Measurements from ENCODE around the gene CNTN4.

CNTN4 gene

DNA sequence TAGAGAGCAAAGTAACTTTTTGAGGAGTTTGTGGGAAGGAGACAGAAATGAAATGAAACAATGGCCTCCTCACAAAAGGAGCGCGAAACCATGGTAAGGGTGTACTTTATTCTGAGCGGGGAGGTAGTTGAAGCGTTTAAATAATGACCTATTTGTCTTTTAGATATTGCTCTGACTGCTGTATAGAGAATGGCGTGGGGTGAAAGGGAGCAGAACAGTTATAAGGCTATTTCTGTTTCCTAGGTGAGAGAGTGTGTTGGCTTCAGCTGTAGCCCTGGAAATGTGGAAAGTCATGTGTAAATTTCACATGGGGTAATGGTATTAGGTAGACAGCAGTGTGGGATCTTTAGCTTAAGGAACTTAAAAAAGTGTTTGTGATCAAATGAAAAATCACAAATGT is 54.9 kb downstream of the CNTN4 start:
- DNase-seq = no peak

DNA sequence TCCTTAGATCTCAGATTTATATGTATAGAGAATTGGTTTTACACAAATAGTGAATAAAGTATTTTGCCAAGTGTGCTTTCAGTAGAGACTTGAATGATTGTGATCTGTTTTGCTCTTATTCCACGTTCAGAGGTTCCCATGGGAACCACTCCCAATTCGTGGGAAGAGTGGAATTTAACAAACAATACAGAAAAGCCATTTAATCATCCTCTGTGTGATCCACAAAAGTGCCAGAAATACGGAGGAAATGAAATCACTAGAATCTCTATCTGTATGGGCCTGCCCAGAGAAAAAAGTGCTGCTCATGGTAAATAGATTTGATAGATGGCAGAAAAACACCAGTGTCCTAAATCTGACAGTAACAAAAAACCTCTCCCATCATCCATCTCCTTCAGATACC is 56.0 kb downstream of the CNTN4 start:
- DNase-seq = no peak

DNA sequence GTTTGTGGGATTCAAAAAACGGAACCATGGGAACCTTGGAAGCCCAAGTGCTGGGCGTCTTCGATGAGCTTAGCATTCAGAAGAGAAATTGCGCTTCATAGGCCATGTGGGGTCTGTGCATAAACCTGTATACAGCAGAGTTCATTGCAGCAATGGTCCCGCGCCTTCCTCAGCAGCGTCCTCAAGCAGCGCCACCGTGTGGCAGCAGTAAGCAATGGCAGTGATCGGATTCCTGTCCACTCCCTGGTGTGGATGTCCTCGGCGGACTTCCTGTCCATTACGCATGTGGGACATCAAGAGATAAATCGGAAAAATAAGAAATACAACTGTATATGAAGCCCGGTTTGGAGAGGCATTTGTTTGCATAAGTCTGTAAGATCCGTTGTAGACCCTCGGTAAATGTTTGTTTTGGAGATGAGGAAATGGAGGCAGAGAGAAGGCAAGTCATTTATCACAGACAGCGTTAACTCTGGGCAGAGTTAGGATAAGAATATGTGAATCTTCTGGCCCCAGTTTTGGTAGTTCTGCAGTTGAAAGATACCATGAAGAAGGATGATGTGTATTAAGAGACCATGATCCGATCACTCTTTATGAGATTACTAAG is 57.7 kb downstream of the CNTN4 start:
- no peak for DNase-seq

DNA sequence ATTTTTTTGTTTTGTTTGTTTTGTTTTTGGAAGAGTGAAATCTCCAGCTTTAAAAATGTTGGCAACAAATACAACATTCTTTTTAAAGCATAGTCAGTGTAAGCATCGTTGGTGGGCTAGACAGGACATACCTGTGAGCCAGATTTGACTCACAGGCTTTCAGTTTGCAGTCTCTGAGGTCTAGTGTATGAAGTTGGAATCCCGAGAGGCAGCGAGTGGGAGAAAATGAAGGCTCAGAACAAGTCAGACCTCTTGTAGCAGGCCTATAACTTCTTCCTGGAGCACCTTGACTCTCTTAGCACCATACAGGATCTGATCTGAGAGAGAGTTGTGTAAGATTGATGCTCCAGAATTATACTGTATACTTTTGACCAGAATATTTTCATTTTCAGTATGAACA is 60.2 kb downstream of the CNTN4 start:
- DNase-seq = no peak

DNA sequence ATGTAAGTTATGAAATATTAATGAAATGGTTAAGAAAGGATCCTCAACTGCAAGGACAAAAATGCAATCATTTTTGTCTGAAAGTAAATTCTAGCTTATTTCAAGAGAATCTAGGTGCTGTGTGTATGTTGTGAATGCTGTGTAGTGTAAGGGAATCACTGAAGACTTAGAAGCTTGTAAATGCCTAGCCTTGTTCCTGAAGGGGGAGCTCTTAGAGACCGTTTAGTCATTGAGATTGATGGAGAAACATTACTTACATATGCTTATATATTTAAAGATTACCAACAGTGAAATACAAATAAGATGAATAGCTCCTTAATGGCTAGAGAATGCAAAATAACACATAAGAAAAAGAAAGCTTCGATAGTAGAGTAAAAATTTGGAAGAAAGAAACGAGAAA is 67.9 kb downstream of the CNTN4 start:
- peak; percentile 8 for DNase-seq

DNA sequence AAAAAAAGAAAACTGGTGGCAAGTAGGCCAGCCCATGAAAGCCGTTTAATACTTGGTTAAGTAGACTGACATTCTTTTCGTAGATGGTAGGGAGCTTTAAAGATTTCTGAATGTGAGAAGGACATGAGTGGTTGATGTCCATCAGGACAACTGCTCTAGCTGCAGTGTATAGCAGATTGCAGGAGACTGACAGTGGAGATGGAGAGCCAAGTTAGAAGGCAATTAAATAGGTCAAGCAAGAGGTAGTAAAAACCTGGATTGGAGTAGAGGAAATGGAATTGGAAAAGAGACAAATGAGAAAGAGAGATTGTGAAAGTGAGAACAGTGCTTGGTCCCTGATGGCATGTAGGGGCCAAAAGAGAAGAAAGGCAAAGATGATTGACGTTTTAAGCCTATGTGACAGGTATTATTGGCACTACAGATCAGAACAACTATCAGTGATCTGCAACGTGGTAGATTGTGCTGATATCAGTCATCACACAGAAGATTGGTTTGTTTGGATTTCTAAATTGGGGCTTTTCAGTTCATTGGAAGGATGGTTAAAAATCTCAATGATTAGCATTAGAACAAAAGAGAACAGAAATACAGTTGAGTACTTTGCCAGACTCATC is 74.0 kb downstream of the CNTN4 start:
- DNase-seq = no peak

DNA sequence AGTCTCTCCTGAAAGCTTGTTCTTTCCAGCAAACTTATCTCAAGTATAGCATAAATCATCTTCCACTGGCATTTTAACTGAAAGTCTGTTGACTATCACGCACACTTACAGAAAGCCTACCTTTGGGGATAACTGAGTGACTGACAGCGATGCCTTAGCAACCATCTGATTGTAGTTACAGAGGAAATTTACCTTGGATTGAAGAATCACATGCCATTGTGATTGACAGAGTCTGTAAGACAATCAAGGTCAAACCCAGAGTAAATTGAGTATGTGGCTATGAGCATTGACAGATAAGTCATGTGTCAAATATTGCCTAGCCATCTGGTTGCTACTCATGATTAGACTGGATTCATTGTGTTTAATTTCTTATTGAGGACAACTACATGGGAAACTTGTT is 82.0 kb downstream of the CNTN4 start:
- DNase-seq = no peak

DNA sequence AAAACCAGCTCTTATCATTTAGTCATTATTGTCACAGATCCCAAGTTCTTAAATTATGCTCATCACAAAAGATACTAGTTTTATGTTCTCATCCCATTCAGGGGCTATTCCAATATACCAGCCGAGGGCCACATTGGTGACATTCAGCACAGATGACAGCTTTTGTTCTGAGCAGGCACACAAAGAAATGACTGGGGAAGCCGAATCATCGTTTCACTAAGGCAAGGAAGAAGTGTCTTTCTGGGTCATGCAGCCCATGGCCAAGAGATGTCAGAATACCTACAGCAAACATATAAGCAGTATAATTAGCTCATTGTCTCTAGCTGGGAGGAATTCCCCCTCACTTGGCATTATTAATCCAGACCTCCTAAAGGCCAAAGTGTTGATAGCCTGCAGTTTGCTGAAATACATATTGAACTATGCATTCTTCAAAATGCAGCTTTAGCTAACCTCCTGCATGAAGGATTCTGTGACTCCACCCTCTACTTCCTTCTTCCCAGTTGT is 100.2 kb downstream of the CNTN4 start:
- no peak for DNase-seq

DNA sequence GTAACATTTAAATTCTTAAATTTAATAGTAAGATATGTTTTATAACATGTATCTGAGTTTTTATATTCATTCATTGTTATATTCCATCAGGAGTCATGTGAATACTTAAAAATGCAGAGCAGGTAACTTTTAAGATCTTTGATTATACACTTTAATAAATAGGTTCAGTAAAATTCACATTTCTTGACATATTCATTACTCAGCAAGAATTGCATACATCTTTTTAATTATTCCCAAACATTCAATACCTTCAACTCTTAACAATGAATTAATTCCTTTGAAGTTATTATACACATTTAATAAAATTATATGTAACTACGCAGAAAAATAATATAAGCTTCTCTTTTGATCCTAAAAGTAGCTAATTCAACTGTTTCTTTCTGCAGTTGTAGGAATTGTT is 105.4 kb downstream of the CNTN4 start:
- DNase-seq = no peak

DNA sequence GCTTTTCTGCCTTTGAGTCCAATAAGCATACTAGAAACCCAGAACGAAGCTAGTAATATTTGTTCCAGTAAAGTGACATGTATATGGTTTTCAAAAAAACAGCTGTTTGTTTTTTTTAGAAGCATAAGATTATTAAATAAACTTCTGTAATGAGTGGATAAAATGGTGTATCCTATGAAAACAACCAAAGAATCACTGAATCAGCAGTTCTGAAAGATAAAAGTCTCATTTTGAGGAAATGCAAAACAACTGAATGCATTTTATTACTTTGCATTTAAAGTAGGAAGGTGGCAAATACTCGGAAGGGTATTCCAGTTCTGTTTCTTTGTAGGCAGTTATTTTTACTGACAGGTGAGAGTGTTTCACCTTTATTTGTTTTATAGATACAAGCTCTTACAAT is 107.0 kb downstream of the CNTN4 start:
- DNase-seq = no peak

DNA sequence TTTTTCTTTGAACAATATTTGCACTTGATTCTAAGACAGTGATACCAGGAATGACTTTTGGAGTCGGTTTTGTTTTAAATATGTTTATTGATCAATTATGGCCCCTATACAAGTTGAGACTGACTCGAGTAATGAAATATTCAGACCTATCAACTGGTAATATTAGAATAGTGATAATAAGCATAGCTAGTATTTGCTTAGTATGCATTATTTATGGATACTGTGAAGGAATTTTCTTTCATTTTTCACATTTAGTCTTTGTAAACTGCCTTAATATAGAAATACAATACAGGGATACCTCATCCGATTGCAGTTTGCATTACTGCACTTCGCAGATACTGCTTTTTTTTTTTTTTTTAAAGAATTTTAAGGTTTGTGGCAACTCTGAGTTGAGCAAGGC is 107.9 kb downstream of the CNTN4 start:
- no peak for DNase-seq

DNA sequence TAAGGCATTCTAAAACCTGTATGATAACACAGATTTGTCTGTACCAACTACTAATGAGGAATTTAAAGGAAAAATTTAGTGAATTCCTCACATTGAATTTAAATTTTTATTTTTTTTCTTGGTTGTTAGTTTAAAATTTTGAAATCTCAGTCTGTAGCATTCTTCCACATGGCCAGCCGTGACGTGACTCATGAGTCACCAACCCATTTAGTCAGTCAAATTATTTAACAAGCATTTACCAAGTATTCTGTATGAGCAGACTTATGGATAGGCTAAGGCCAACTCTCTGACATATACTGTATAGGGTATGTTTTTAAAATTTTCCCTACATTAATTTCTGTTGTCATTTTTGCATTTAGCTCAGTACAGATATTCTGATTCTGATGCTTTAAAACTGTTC is 112.9 kb downstream of the CNTN4 start:
- no peak for DNase-seq

DNA sequence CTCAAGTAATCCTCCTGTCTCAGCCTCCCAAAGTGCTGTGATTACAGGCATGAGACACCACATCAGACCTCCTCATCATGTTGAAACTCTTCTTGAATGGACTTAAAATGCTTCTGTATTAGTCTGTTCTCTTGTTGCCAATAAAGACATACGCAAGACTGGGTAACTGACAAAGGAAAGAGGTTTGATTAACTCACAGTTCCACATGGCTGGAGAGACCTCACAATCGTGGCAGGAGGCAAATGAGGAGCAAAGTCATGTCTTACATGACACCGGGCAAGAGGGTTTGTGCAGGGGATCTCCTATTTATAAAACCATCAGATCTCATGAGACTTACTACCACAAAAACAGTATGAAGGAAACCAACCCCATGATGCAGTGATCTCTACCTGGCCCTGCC is 113.5 kb downstream of the CNTN4 start:
- DNase-seq = no peak

DNA sequence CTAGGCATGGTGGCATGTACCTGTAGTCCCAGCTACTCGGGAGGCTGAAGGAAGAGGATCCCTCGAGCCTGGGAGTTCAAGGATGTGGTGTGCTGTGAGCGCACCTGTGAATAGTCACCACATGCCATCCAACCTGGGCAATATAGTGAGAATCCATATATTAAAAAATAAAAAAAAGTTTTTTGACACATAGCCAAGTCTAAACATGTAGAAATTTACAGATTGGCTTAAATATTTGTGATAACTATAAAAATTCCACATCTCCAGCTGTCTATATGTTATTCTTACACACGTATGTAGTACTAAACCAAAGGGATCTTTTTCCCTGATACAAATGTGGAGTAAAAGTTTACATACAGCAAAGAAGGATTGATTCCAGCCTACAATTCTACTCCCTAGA is 119.7 kb downstream of the CNTN4 start:
- no peak for DNase-seq

DNA sequence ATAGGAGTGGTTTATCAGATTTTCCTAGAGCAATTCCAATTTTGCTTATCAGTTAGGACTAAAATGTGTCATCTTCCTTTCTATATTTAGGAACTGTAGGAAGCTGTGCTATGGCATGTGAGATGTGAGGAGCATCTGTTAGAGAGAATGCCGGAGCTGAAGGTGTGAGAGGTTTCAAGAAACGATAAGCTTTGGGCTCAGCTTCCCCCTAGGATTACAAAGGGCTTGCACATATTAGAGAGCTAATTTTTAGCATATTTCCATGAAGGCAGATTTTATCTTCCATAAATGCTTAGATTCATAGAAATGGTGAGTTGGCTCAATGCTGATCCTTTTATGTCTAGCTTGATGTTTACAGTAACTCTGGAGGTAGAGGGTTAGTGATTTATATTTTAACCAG is 120.2 kb downstream of the CNTN4 start:
- no peak for DNase-seq

DNA sequence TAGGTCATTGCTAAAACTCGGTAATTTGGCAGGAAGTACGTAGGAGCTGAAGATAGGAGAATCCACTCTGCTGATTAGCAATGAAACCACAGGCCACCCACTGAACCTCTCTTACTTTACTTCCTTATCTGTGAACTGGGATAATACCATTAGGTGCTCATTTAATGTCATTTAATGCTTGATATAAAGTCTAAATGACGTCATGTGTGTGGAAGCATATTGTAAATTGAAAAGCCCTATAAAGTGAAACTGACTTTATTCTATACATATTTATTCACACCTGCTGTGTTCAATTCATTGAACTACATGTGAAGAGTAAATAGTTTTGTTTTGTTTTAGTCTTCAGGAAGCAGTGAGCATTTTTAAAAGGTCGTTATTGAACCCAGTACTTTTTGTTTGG is 137.5 kb downstream of the CNTN4 start:
- no peak for DNase-seq

DNA sequence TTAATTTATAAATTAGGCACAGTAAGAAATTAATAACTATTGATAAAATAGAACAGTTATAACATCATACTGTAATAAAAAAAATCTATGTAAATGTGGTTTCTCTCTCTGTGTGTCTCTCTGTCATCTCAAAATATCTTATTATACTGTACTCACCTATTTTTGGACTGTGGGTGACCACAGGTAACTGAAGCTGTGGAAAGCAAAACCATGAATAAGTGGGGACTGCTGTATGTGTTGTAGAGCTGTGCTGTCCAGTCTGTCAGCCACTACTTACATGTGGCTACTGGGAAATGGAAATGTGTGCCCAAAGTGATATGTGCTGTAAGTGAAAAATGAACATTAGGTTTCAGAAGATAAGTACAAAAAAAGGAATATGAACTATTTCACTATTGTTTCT is 145.5 kb downstream of the CNTN4 start:
- DNase-seq = no peak

DNA sequence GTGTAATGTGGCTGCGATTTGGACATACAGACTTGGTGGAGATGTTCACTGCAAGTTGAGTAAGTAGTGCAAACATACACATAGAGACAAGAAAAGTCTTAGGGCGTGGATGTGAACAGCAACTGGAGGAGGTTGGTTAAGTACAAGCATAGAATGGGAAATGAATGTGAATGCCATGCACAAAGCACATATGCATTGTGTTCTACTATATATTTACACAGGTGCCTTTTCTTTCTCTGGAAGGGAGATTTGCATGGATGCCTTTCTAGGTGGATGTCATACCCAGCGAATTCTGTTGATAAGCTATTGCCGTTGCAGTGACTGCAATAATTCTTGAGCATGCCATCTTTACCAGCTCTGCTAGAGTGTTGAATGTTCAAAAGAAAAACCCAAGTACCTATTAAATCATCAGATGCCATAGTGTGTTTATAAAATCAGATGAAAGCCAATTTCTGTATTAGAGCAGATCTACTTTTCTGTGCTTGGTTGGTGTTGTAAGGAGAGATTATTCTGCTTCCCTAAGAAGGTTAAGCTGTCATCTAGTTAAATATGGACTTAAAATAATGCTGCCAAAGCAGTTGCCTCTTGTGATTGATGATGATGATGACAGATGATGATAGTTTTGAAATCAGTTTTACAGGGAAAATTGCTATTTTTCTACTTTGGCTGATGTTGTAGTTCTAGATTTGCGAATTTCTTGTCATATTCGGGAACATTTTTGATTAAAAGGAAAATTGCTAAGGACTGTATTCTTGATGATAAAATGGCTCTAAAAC is 148.4 kb downstream of the CNTN4 start:
- DNase-seq = no peak

DNA sequence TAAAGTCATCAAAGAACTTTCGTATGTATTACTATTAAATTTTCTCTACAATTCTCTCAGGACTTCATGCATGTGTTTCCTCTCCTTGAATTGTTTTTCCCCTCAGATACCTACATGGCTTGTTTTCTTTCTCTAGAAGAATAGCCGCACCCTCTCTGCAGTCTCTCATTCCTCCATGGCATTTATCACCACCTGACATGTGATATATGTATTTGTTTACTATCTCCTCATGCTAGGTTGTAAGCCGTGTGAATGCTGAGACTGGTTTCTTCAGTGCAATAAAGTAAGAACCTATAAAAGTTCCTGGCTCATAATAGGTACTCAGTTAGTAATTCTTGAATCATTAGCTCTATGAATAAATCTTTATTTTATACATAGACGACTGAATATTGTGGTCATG is 149.2 kb downstream of the CNTN4 start:
- DNase-seq = no peak

DNA sequence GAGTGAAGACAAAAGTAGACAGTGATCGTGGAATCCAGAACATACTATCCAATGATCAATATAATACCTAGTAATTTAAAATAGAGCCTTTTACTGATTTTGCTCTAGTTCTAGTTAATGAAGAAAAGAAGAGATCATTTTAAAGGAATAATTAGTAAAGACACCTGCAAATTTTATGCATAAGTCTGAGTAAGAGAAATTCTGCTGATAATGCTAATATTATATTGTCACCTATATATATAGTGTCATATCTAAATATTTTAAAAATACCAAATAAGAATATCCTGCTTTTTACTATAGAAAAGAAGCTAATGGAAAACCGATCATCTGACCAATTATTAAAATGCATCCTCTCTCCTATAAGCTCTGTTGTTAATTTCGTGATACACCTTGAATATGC is 152.1 kb downstream of the CNTN4 start:
- DNase-seq = no peak

DNA sequence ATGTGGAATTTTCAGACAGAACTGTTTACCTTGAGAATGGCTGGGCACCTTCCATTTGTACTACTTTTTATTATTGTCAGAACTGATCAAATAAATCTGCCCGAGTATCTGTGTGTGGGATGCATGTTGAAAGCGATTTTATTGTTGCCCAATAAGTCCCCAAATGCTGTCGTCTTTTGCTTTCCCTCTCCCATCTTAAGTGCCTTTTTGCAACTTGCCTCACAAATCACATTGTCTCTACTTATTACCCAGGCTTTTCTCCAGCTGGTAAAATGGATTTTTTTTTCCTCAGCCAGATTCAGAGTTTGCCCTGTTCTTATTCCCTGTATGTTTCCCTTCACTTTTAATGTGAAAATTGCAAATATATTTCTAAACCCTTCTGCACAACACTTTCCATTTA is 163.1 kb downstream of the CNTN4 start:
- no peak for DNase-seq

DNA sequence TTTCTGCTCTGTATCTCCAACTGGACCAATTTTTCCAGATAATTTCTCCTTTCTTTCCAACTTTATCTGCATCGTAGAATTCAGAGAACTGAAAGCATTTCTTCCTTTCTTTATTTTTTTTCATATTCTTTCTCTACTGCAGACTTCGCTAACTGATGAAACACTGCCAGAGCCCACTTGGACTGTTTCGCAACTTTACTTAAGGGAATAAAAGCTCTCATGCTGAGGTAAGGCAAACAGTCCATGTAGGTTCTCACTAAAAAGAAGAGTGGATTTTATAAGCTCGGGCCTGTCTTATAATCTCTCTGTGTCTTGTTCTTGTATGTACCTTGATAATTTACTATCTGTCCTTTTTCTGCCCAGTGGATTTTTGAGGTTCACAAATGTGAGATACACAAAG is 163.5 kb downstream of the CNTN4 start:
- DNase-seq = no peak

DNA sequence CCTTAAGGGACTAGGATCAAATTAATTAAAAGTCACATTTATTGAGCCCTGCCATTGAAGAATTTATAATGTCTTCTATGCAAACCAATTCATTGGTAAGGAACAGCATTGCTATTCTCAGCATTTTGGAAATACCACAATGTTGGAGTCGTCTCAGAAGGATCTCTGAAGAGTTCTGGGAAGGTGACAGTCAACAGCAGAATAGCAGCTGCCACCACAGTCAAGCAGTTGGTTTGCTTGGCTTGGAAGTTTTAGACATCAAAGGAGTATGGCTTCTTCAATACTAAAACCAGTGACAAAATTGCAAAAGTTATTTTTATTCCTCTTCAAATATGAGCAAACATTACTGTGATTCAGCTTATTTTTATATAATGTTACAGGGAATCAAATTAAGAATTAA is 167.9 kb downstream of the CNTN4 start:
- DNase-seq = no peak

DNA sequence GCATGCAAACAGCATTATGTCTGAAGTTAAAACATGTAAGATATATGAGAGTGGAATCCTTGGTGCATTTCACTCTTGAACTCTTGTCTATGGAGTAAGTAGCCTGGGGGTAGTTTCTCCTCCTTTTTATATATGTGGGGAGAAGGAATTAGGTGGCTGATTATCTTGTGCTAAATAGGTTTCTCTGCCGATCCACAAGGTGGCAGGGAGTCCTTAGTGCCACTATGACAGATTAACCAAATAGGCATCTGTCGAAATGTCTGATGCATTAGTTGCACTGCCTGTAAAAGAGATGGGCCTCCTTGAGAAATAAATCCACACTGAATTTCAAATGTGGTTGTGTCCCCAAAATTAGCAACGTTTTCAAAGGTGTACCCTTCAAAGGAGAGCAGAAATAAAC is 170.1 kb downstream of the CNTN4 start:
- no peak for DNase-seq

DNA sequence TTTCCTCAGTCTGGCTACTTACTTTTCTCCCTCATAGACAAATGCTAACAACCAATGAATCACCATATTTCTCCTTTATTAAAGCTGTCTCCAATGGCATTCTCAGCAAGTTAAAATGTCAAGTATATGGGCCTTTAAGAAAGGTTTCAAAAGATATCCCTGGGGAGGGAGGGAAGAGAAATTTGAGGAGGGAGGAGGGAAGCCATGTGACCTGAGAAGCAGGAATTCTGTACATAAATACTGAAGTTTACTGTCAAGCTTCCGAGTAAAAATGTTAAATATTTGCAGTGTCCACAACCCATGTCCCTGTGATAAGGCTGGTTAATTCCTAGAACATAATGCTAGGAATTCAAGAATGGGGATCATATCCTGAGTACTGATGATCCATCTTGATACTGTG is 175.9 kb downstream of the CNTN4 start:
- no peak for DNase-seq

Measured in NCI-H1694 (cell line).